Spleen (tissue), 11 donors: ENCODE measurements around the gene AQP12B. TPM values are rescaled to one million over a fixed set of nuclear protein-coding genes. Genes with fewer than 3 reads are reported as not detected.

Experiments used
- DNase-seq: peaks from one replicate; pipeline ENCODE4 v3.0.0-alpha.2; 2020
- H3K27ac ChIP-seq, 8 donors: fragments of 200-600 bp; sonication (generic) in 7 of 8; 1 replicate in 4 of 8; 2 replicates in 4 of 8; pipeline versions ENCODE4 v1.5.0 to v1.8.0; 2016 to 2021; ENCODE audit warnings: inconsistent platforms in 4 of 8, mild to moderate bottlenecking in 4 of 8, moderate library complexity in 1 of 8
- H3K27me3 ChIP-seq, 7 donors: fragments of 200-600 bp; sonication (generic) in 6 of 7; replicated peaks in 1 of 7; 1 replicate in 4 of 7; 2 replicates in 3 of 7; pipeline versions ENCODE4 v1.5.0 to v1.8.0; 2016 to 2021; ENCODE audit warnings: inconsistent platforms in 3 of 7, mild to moderate bottlenecking in 1 of 7
- H3K36me3 ChIP-seq, 6 donors: fragments of 200-600 bp; sonication (generic) in 5 of 6; 1 replicate in 4 of 6; 2 replicates in 2 of 6; pipeline versions ENCODE4 v1.5.0 to v1.8.0; 2016 to 2021; ENCODE audit warnings: inconsistent platforms in 2 of 6
- H3K4me1 ChIP-seq, 6 donors: fragments of 200-600 bp; sonication (generic) in 5 of 6; 1 replicate in 3 of 6; 2 replicates in 3 of 6; pipeline versions ENCODE4 v1.5.0 to v1.8.0; 2016 to 2021; ENCODE audit warnings: inconsistent platforms in 3 of 6
- H3K4me3 ChIP-seq, 8 donors: fragments of 200-600 bp; sonication (generic) in 7 of 8; 1 replicate in 4 of 8; 2 replicates in 4 of 8; pipeline versions ENCODE4 v1.5.0 to v1.8.0; 2016 to 2021; ENCODE audit warnings: inconsistent platforms in 4 of 8, mild to moderate bottlenecking in 4 of 8, moderate library complexity in 2 of 8
- H3K9me3 ChIP-seq, 8 donors: fragments of 200-600 bp; sonication (generic) in 7 of 8; 1 replicate in 4 of 8; 2 replicates in 4 of 8; pipeline versions ENCODE4 v1.5.0 to v1.8.0; 2016 to 2021; ENCODE audit warnings: inconsistent platforms in 4 of 8
- CTCF ChIP-seq, 11 experiments: fragments of 200-600 bp in 7 of 11; fragments of 450-650 bp in 4 of 11; sonication (generic) in 4 of 11; IDR thresholded peaks in 8 of 11; conservative IDR thresholded peaks in 3 of 11; 1 replicate in 7 of 11; 2 replicates in 4 of 11; pipeline versions ENCODE4 v1.4.0 to v1.8.0; 2016 to 2021; ENCODE audit warnings: antibody characterized with exemption in 11 of 11, inconsistent platforms in 4 of 11, mild to moderate bottlenecking in 1 of 11
- POLR2A ChIP-seq, 3 donors: fragments of 450-650 bp; IDR thresholded peaks; one replicate each; pipeline ENCODE4 v1.5.1; 2017; ENCODE audit warnings: antibody characterized with exemption in 3 of 3, mild to moderate bottlenecking in 1 of 3
- POLR2AphosphoS5 ChIP-seq, 3 donors: sonication (generic); formaldehyde crosslinking; IDR thresholded peaks; one replicate each; pipeline ENCODE4 v1.5.1; 2017; ENCODE audit warnings: antibody characterized with exemption in 3 of 3
- WGBS, 5 donors: extraction: QIAGEN DNeasy Blood & Tissue Kit in 3 of 5; methylation state at CpG; one replicate each; pipeline versions ENCODE4 v1.1.5 to v1.1.7; 2013 to 2018; 5-methylcytosine and 5-hydroxymethylcytosine counted together
- intact Hi-C: fragments of 100-400 bp; cut with DNase I; formaldehyde crosslinking; loops from one replicate; pipeline ENCODE4 v1.15.0; 2023; ENCODE audit warnings: low total_unique reads
- polyA plus RNA-seq, 3 donors: library from polyadenylated mRNA; stranded (reverse); fragments of 200-250 nt; gene quantifications; one replicate each; pipeline ENCODE4 v1.2.1, GENCODE V29; 2013
- total RNA-seq, 7 donors: library from RNA; depleted of rRNA in 3 of 7; stranded (reverse); fragments of >200 nt in 3 of 7; fragmentation: NEBNext Ultra II Directional in 4 of 7; extraction: Animal tissue kit (Norgen Biotek cat#: 25700) in 4 of 7; gene quantifications; one replicate each; pipeline versions ENCODE4 v1.1.0 to v1.2.1, GENCODE V29; 2016 to 2021
- donor health status: healthy with polysubstance abuse.
- donor health status: DM: no; HTN: no; CAD: no; lungs with moderate emphysema.
- donor health status: DM: no; HTN: no; CAD: no.
- donor health status: Bipolar disorder and iron deficiency.
- donor health status: healthy.
- donor health status: DM: no; HTN: no; CAD: no.
- donor health status: DM: yes; HTN: yes; CAD: no.

AQP12B gene
- total and polyA plus RNA-seq, 10 donors: 0.03 to 1.8 (median 0.95) TPM; not detected in 7

GRCh38 chr2:240713071-240713927, 30.6 kb upstream of the AQP12B start:
- DNase-seq: peak; percentile 72
- H3K36me3 ChIP-seq: no peaks in the 10 kb centered on the region
- no peak overlapping the region for H3K27ac ChIP-seq
- H3K4me3 ChIP-seq: no peak overlapping the region
- intact Hi-C loops: no loop called here
- no peak for TF ChIP-seq POLR2A (IDR thresholded peaks at IDR 0.05)
- TF ChIP-seq CTCF (IDR thresholded peaks at IDR 0.05 in 8 of 11, conservative IDR thresholded peaks at IDR 0.05 in 3 of 11): no peak
- TF ChIP-seq POLR2AphosphoS5 (IDR thresholded peaks at IDR 0.05): no peak
- peaks cover 0 to 18% (median 0%) of the 10 kb centered on the region in 7 donors for H3K27me3 ChIP-seq
- H3K4me1 ChIP-seq: no peaks in the 10 kb centered on the region
- 82 to 90% (median 87%) methylated on average over 20 to 25 of the region's 25 CpGs for WGBS, 5 donors
- no peaks in the 10 kb centered on the region for H3K9me3 ChIP-seq

GRCh38 chr2:240712121-240712520, 29.4 kb upstream of the AQP12B start:
- intact Hi-C loops: no loop called here
- TF ChIP-seq POLR2AphosphoS5 (IDR thresholded peaks at IDR 0.05) (no peak), POLR2A (IDR thresholded peaks at IDR 0.05) (no peak)
- H3K36me3 ChIP-seq: no peaks in the 10 kb centered on the region
- peak; percentile 56 for DNase-seq
- no peak overlapping the region for H3K4me3 ChIP-seq
- no peaks in the 10 kb centered on the region for H3K4me1 ChIP-seq
- no peak overlapping the region for H3K27ac ChIP-seq
- WGBS, 5 donors: 86 to 95% (median 91%) methylated on average over 7 to 9 of the region's 9 CpGs
- no peaks in the 10 kb centered on the region for H3K9me3 ChIP-seq
- peaks cover 0 to 26% (median 0%) of the 10 kb centered on the region in 7 donors for H3K27me3 ChIP-seq

GRCh38 chr2:240711701-240712100, 29.0 kb upstream of the AQP12B start:
- no peaks in the 10 kb centered on the region for H3K4me1 ChIP-seq
- H3K27ac ChIP-seq: no peak overlapping the region
- H3K36me3 ChIP-seq: no peaks in the 10 kb centered on the region
- peaks cover 0 to 25% (median 0%) of the 10 kb centered on the region in 7 donors for H3K27me3 ChIP-seq
- H3K9me3 ChIP-seq: no peaks in the 10 kb centered on the region
- WGBS, 5 donors: 74 to 92% (median 88%) methylated on average over 4 to 5 of the region's 5 CpGs
- peak; percentile 54 for DNase-seq
- no peak for TF ChIP-seq POLR2AphosphoS5 (IDR thresholded peaks at IDR 0.05)
- no peak for TF ChIP-seq POLR2A (IDR thresholded peaks at IDR 0.05)
- no peak for TF ChIP-seq CTCF (IDR thresholded peaks at IDR 0.05 in 8 of 11, conservative IDR thresholded peaks at IDR 0.05 in 3 of 11)
- intact Hi-C loops: no loop called here
- H3K4me3 ChIP-seq: no peak overlapping the region

- DNase-seq: peak; percentile 47
- Histone ChIP-seq H3K27ac (no peak overlapping the region), H3K27me3 (peaks cover 0 to 25% (median 0%) of the 10 kb centered on the region in 7 donors), H3K4me3 (no peak overlapping the region), H3K9me3 (no peaks in the 10 kb centered on the region), H3K36me3 (no peaks in the 10 kb centered on the region), H3K4me1 (no peaks in the 10 kb centered on the region)
- intact Hi-C loops: no loop called here
- 84 to 94% (median 87%) methylated on average over 8 to 9 of the region's 9 CpGs for WGBS, 5 donors
- no peak for TF ChIP-seq POLR2A (IDR thresholded peaks at IDR 0.05)
These were observed 28.6 kb upstream of the AQP12B start for GRCh38 chr2:240711296-240711695.

- no peak for DNase-seq
- intact Hi-C loops: no loop called here
- Histone ChIP-seq H3K36me3 (no peaks in the 10 kb centered on the region), H3K27ac (no peak overlapping the region), H3K27me3 (peaks cover 0 to 47% (median 0%) of the 10 kb centered on the region in 7 donors), H3K4me3 (no peak overlapping the region), H3K4me1 (peaks cover 0 to 12% (median 0%) of the 10 kb centered on the region in 6 donors), H3K9me3 (no peaks in the 10 kb centered on the region)
- TF ChIP-seq POLR2AphosphoS5 (IDR thresholded peaks at IDR 0.05) (no peak), POLR2A (IDR thresholded peaks at IDR 0.05) (no peak), CTCF (IDR thresholded peaks at IDR 0.05 in 8 of 11, conservative IDR thresholded peaks at IDR 0.05 in 3 of 11) (no peak)
- 68 to 78% (median 73%) methylated on average over 7 of the region's 7 CpGs for WGBS, 5 donors
These were observed 25.8 kb upstream of the AQP12B start for GRCh38 chr2:240708457-240708856.
